Skeletal muscle tissue (tissue), 4 donors: ENCODE data around the gene UTF1. TPM values are rescaled to one million over a fixed set of nuclear protein-coding genes. Genes with fewer than 3 reads are reported as not detected.

ENCODE experiments used
- H3K27ac ChIP-seq: one replicate; pipeline ENCODE4 v1.7.0; 2013; ENCODE audit warnings: mild to moderate bottlenecking, low read depth, low read length, inconsistent platforms
- H3K27me3 ChIP-seq, 3 donors: one replicate each; pipeline ENCODE4 v1.7.0; 2013; ENCODE audit warnings: low read length in 3 of 3; ENCODE audit not compliant: control insufficient read depth in 3 of 3, insufficient read depth in 3 of 3
- H3K36me3 ChIP-seq, 3 donors: one replicate each; pipeline ENCODE4 v1.7.0; 2013; ENCODE audit warnings: low read length in 3 of 3; ENCODE audit not compliant: control insufficient read depth in 3 of 3, insufficient read depth in 3 of 3
- H3K4me1 ChIP-seq, 3 donors: one replicate each; pipeline ENCODE4 v1.7.0; 2013; ENCODE audit warnings: low read length in 3 of 3, mild to moderate bottlenecking in 3 of 3; ENCODE audit not compliant: control insufficient read depth in 3 of 3, insufficient read depth in 3 of 3
- H3K4me3 ChIP-seq, 3 donors: one replicate each; pipeline ENCODE4 v1.7.0; 2013; ENCODE audit warnings: low read length in 3 of 3
- H3K9ac ChIP-seq, 3 donors: one replicate each; pipeline ENCODE4 v1.7.0; 2013; ENCODE audit warnings: low read length in 3 of 3, mild to moderate bottlenecking in 3 of 3, moderate library complexity in 2 of 3, low read depth in 1 of 3
- H3K9me3 ChIP-seq, 3 donors: one replicate each; pipeline ENCODE4 v1.7.0; 2013; ENCODE audit warnings: low read length in 3 of 3; ENCODE audit not compliant: control insufficient read depth in 3 of 3
- total RNA-seq: library from RNA; depleted of rRNA; stranded (reverse); fragments of >200 nt; gene quantifications from one replicate; pipeline ENCODE4 v1.2.3, GENCODE V29; 2014
- donor health status: Osteomylitis.

The UTF1 gene
- total RNA-seq, 1 donor from 2014 or later, result not detected

GRCh38 chr10:133187091-133187905, 42.7 kb upstream of the UTF1 start:
- H3K9me3 ChIP-seq, result no peaks in the 10 kb centered on the region
- peaks cover 35 to 55% (median 40%) of the 10 kb centered on the region in 3 donors for H3K27me3 ChIP-seq
- H3K4me3 ChIP-seq, result no peak overlapping the region
- H3K4me1 ChIP-seq, result no peaks in the 10 kb centered on the region
- no peak overlapping the region for H3K9ac ChIP-seq
- no peak overlapping the region for H3K27ac ChIP-seq
- no peaks in the 10 kb centered on the region for H3K36me3 ChIP-seq

DNA sequence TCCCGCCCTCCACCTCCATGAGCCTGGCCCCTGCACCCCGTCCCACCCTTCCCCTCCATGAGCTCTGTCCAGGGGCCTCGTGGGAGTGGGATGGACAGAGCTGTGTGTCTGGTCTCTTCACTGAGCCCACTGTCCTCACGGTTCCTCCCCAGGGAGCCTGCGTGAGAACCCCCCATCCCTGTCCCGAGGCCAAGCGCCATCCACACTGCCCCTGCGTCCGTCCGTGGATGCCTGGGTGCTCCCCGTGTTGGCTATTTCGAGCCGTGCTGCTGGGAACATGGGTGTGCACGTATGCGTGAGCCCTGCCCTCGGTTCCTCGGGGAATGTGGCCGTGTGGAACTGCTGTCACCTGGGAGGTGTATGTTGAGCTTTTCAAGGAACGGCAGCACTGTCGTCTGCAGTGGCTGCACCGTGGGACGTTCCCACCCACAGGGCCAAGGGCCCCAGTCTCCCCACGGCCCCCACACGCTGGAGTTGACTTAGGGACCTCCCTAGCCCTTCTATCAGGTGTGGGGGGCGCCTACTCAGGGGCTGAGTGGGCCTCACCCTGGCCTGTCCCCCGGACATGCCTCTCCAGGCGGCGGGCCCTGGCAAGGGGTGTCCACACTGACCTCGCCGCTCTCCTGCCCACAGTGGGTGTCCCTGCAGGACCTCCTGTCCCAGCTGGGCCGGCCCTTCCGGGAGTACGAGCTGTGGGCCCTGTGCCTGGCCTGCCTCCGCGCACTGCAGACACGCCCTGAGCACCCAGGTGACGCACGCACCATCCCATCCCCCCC, 41.9 kb upstream of the UTF1 start:
- no peaks in the 10 kb centered on the region for H3K4me1 ChIP-seq
- no peak overlapping the region for H3K9ac ChIP-seq
- no peaks in the 10 kb centered on the region for H3K36me3 ChIP-seq
- no peak overlapping the region for H3K27ac ChIP-seq
- peaks cover 34 to 54% (median 39%) of the 10 kb centered on the region in 3 donors for H3K27me3 ChIP-seq
- H3K9me3 ChIP-seq, result no peaks in the 10 kb centered on the region
- no peak overlapping the region for H3K4me3 ChIP-seq

DNA sequence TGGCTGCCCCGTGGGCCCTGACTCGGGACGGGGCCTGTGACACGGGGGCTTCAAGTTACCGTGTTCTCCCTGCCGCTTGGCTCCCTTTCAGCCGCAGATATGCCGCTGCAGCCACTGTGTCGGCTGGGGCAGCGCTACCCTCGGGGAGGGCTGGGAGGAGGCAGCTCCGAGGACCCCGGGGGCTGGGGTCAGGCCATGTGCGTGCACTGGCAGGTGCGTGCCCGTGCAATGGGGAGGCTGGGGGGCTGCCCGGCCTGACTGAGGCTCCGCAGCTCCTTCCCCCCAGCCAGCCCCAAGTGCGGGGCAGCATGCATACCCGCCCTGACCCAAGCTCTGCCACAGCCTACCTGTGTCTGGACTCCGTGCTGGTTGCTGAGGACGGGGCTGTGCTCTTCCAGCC, 40.8 kb upstream of the UTF1 start:
- Histone ChIP-seq H3K4me1 (no peaks in the 10 kb centered on the region), H3K27me3 (peaks cover 28 to 46% (median 38%) of the 10 kb centered on the region in 3 donors), H3K36me3 (no peaks in the 10 kb centered on the region), H3K9me3 (no peaks in the 10 kb centered on the region), H3K4me3 (no peak overlapping the region), H3K9ac (no peak overlapping the region), H3K27ac (no peak overlapping the region)

DNA sequence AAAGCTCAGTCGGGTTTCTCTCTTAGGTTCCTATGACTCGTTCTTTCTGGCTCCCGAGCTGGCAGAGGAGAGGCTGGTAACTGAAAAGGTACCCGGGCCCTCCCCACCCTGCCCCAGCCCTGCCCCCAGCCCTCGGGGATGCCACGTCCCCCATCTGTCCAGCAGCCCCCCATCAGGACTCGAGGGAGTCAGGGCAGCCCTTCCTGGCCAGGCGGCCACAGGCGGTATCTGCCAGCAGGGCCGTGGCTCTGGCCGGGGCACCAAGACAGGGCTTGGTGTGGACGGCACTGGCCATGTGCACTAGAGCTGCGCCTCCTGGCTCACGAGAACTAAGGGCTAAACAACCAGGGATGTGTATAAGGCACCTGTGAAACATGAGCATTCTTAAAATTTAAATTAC, 40.3 kb upstream of the UTF1 start:
- Histone ChIP-seq H3K4me1 (no peaks in the 10 kb centered on the region), H3K9ac (no peak overlapping the region), H3K4me3 (no peak overlapping the region), H3K27ac (no peak overlapping the region), H3K9me3 (no peaks in the 10 kb centered on the region), H3K36me3 (no peaks in the 10 kb centered on the region), H3K27me3 (peaks cover 24 to 42% (median 38%) of the 10 kb centered on the region in 3 donors)

DNA sequence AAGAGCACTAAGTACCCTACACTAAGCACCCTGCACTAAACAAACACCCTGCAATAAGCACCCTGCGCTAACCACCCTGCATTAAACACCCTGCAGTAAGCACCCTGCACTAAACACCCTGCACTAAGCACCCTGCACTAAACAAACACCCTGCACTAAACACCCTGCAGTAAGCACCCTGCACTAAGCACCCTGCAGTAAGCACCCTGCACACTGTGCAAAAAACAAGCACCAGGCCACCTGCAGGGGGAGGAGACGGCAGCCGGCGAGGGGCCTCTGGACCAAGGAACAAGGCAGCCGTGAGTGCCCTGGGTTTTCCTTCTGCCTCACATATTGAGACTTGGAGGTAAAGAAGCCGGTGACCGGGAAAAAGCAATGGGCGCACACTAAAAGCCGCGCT, 39.8 kb upstream of the UTF1 start:
- Histone ChIP-seq H3K27ac (no peak overlapping the region), H3K9ac (no peak overlapping the region), H3K27me3 (peaks cover 24 to 38% (median 36%) of the 10 kb centered on the region in 3 donors), H3K4me1 (no peaks in the 10 kb centered on the region), H3K9me3 (no peaks in the 10 kb centered on the region), H3K4me3 (no peak overlapping the region), H3K36me3 (no peaks in the 10 kb centered on the region)

DNA sequence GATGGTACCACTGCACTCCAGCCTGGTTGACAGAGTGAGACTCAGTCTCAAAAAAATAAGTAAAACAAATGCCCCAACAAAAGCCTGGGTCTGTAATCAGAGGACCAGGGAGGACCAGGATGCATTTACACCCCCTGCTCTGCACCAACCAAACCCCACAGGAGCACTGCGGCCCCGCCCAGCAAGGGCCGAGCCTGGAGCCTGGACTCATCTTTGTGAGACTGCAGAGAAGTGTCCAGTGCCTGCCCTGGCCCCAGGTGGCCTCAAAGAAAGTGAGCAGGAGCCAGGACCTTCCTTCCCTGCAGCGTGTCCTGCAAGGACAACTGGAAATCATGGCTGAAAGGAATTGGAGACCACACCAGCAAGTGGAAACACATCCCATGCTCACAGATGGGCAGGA, 38.4 kb upstream of the UTF1 start:
- no peaks in the 10 kb centered on the region for H3K9me3 ChIP-seq
- peaks cover 18 to 33% (median 31%) of the 10 kb centered on the region in 3 donors for H3K27me3 ChIP-seq
- H3K27ac ChIP-seq, result no peak overlapping the region
- H3K9ac ChIP-seq, result no peak overlapping the region
- no peak overlapping the region for H3K4me3 ChIP-seq
- H3K36me3 ChIP-seq, result no peaks in the 10 kb centered on the region
- H3K4me1 ChIP-seq, result no peaks in the 10 kb centered on the region

DNA sequence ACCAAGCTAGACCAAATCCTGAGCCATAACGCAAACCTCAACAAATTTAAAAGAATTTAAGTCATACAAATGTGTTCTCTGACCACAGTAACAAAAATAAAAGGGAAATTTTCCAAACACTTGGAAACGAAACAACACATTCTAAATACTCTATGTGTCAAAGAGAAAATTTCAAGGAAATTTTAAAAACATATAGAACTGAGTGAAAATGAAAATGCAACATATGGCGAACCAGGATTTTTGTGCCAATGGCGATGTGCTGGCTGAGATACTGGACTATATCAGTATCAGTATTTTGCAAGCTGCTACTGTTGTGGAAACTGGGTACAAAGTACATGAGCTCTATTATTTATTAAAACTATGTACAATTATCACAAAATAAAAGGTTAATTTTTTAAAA, 35.9 kb upstream of the UTF1 start:
- no peak overlapping the region for H3K27ac ChIP-seq
- H3K27me3 ChIP-seq, result peaks cover 4 to 15% (median 12%) of the 10 kb centered on the region in 3 donors
- no peaks in the 10 kb centered on the region for H3K36me3 ChIP-seq
- H3K9ac ChIP-seq, result no peak overlapping the region
- H3K4me1 ChIP-seq, result no peaks in the 10 kb centered on the region
- no peaks in the 10 kb centered on the region for H3K9me3 ChIP-seq
- H3K4me3 ChIP-seq, result no peak overlapping the region

- Histone ChIP-seq H3K4me1 (no peaks in the 10 kb centered on the region), H3K36me3 (no peaks in the 10 kb centered on the region), H3K27me3 (peaks cover 0 to 10% (median 5%) of the 10 kb centered on the region in 3 donors), H3K27ac (no peak overlapping the region), H3K9ac (no peak overlapping the region), H3K9me3 (no peaks in the 10 kb centered on the region), H3K4me3 (no peak overlapping the region)
Measured at GRCh38 chr10:133195096-133195495, 34.9 kb upstream of the UTF1 start.

GRCh38 chr10:133195611-133196010, 34.4 kb upstream of the UTF1 start:
- no peak overlapping the region for H3K4me3 ChIP-seq
- H3K36me3 ChIP-seq, result no peaks in the 10 kb centered on the region
- H3K9ac ChIP-seq, result no peak overlapping the region
- H3K27ac ChIP-seq, result no peak overlapping the region
- peaks cover 0 to 7% (median 3%) of the 10 kb centered on the region in 3 donors for H3K27me3 ChIP-seq
- H3K9me3 ChIP-seq, result no peaks in the 10 kb centered on the region
- no peaks in the 10 kb centered on the region for H3K4me1 ChIP-seq
